BJ (cell line): ENCODE results near the gene CTNNAL1. TPM values are rescaled to one million over a fixed set of nuclear protein-coding genes. Genes with fewer than 3 reads are reported as not detected.

Experiments used
- CTCF ChIA-PET: fragments of 350-600 bp; formaldehyde crosslinking; extraction: SDS; loops from one replicate; lab custom pipeline; 2021; ENCODE audit warnings: antibody characterized with exemption, inconsistent platforms; lab: Yijun Ruan, JAX
- POLR2A ChIA-PET: fragments of 300-600 bp; sonication (Branson Sonifier 250); formaldehyde crosslinking; extraction: SDS; loops from one replicate; lab custom pipeline; 2021; ENCODE audit warnings: antibody characterized with exemption; lab: Charles Lee
- DNase-seq: peaks from one replicate; pipeline ENCODE4 v3.0.0-alpha.2; 2011; ENCODE audit warnings: low read depth
- H3K27me3 ChIP-seq: 2 replicates; pipeline ENCODE4 v1.6.0; 2011; ENCODE audit warnings: low read length; ENCODE audit not compliant: control insufficient read depth, insufficient read depth
- H3K36me3 ChIP-seq: 2 replicates; pipeline ENCODE4 v1.5.1; 2011; ENCODE audit warnings: low read length; ENCODE audit not compliant: control insufficient read depth, insufficient read depth
- H3K4me3 ChIP-seq: 2 replicates; pipeline ENCODE4 v1.5.1; 2011; ENCODE audit warnings: low read depth, mild to moderate bottlenecking, control low read depth, low read length
- CTCF ChIP-seq: IDR thresholded peaks from 2 replicates; pipeline ENCODE4 v1.5.1; 2011; ENCODE audit warnings: low read depth, mild to moderate bottlenecking, control low read depth, inconsistent platforms, low read length, moderate library complexity; ENCODE audit not compliant: insufficient read depth
- polyA plus RNA-seq: library from polyadenylated mRNA; depleted of rRNA; stranded (reverse); fragments of >200 nt; gene quantifications from 2 replicates; pipeline ENCODE4 v1.2.3, GENCODE V29; 2011; rRNA removed
- small RNA-seq: library from RNA; depleted of rRNA; stranded (forward); fragments of <200 nt; gene quantifications from one replicate; pipeline ENCODE3, GENCODE V24; 2012; ENCODE audit warnings: low replicate concordance, low read depth; ENCODE audit not compliant: insufficient read length

Gene CTNNAL1
- polyA plus RNA-seq, 1 experiment: 32.6 TPM

- Histone ChIP-seq H3K36me3 (peaks cover 14% of the 10 kb centered on the region), H3K4me3 (no peak overlapping the region), H3K27me3 (no peaks in the 10 kb centered on the region)
- POLR2A ChIA-PET: no interaction called here
- CTCF ChIA-PET: interaction anchor here (1.7 kb wide), 1 partner anchor 15 kb away, joined by 3 read pairs; no protein-coding TSS in a partner anchor
- no peak for DNase-seq
- TF ChIP-seq CTCF: no peak
Observed at GRCh38 chr9:108894225-108894997, 118.9 kb downstream of the CTNNAL1 start.

Small RNAs within 50 kb of the gene (small RNA-seq; reads per million reads assigned to genes)
- gene MIR32 (321 reads per million, percentile 95 among the genes with 10 or more reads in this experiment), gene RF00019 (not detected)

Other genes with a start within 250 kb of the CTNNAL1 start
- gene ACTL7B, start 157.5 kb downstream of the CTNNAL1 start, polyA plus RNA-seq: not detected in 2 replicates
- not detected in 2 replicates for gene ACTL7A, start 151.2 kb downstream of the CTNNAL1 start, polyA plus RNA-seq
- gene ELP1, start 79.4 kb downstream of the CTNNAL1 start, polyA plus RNA-seq: 16.0 and 22.0 TPM in 2 replicates
- 10.3 and 17.4 TPM in 2 replicates for gene ABITRAM, start 79.1 kb downstream of the CTNNAL1 start, polyA plus RNA-seq
- 30.4 and 45.1 TPM in 2 replicates for gene TMEM245, start 106.4 kb upstream of the CTNNAL1 start, polyA plus RNA-seq
- 0.04 and 0.20 TPM in 2 replicates for gene FRRS1L, start 153.8 kb upstream of the CTNNAL1 start, polyA plus RNA-seq